HCT116 (cell line): ENCODE results near the gene ALDH1L1.

Experiments used
- CEBPB ChIP-seq: IDR thresholded peaks from 2 replicates; pipeline ENCODE4 v1.6.1; 2012; ENCODE audit warnings: low read depth
- EZH2 ChIP-seq: fragments of 200-600 bp; sonication (generic); IDR thresholded peaks from 2 replicates; pipeline ENCODE4 v1.6.1; 2017; ENCODE audit warnings: antibody characterized with exemption, mixed run types
- POLR2A ChIP-seq: IDR thresholded peaks from 2 replicates; pipeline ENCODE4 v1.7.0; 2011; ENCODE audit warnings: borderline replicate concordance; ENCODE audit not compliant: insufficient read depth, insufficient read length; ENCODE audit errors: extremely low read depth
- POLR2AphosphoS5 ChIP-seq: IDR thresholded peaks from 2 replicates; pipeline ENCODE4 v1.6.1; 2011; ENCODE audit warnings: mild to moderate bottlenecking, low read depth, low read length, moderate library complexity
- YY1 ChIP-seq: IDR thresholded peaks from 2 replicates; pipeline ENCODE4 v1.6.1; 2011; ENCODE audit warnings: low read length, low read depth, moderate library complexity, mild to moderate bottlenecking; ENCODE audit not compliant: insufficient replicate concordance; ENCODE audit errors: extremely low read depth
- TF ChIP-seq, protein P1 (sequence below), 3 experiments: fragments of 200-600 bp in 1 of 3; sonication (generic) in 1 of 3; IDR thresholded peaks in 2 of 3; conservative IDR thresholded peaks in 1 of 3; 2 replicates each; pipeline ENCODE4 v1.5.1; 2012 to 2017; ENCODE audit warnings: low read depth in 2 of 3, low read length in 2 of 3, antibody characterized with exemption in 1 of 3, borderline replicate concordance in 1 of 3, control low read depth in 1 of 3, mild to moderate bottlenecking in 1 of 3, mixed read lengths in 1 of 3, mixed run types in 1 of 3, moderate library complexity in 1 of 3; ENCODE audit not compliant: insufficient read depth in 1 of 3
- TF ChIP-seq, protein P2 (sequence below): IDR thresholded peaks from 2 replicates; pipeline ENCODE4 v1.6.1; 2012; ENCODE audit warnings: low read depth

DNA sequence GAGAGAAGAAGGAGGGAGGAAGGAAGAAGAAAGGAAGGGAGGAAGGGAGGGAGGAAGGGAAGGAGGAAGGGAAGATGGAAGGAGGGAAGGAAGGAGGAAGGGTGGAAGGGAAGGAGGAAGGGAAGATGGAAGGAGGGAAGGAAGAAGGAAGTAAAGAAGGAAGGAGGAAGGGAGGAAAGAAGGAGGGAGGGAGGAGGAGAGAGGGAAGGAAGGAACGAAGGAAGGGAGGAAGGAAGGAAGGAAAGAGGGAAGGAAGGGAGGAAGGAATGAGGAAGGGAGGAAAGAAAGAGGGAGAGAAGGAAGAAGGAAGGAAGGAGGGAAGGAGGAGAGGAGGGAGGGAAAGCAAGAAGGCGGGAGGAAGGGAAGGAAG lies 31.8 kb upstream of the ALDH1L1 start:
- TF ChIP-seq, protein P1, sequence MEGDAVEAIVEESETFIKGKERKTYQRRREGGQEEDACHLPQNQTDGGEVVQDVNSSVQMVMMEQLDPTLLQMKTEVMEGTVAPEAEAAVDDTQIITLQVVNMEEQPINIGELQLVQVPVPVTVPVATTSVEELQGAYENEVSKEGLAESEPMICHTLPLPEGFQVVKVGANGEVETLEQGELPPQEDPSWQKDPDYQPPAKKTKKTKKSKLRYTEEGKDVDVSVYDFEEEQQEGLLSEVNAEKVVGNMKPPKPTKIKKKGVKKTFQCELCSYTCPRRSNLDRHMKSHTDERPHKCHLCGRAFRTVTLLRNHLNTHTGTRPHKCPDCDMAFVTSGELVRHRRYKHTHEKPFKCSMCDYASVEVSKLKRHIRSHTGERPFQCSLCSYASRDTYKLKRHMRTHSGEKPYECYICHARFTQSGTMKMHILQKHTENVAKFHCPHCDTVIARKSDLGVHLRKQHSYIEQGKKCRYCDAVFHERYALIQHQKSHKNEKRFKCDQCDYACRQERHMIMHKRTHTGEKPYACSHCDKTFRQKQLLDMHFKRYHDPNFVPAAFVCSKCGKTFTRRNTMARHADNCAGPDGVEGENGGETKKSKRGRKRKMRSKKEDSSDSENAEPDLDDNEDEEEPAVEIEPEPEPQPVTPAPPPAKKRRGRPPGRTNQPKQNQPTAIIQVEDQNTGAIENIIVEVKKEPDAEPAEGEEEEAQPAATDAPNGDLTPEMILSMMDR (IDR thresholded peaks at IDR 0.05 in 2 of 3, conservative IDR thresholded peaks at IDR 0.05 in 1 of 3; ENCODE audit: borderline replicate concordance in 1 of 3, insufficient read depth in 1 of 3, low read depth in 2 of 3, low read length in 2 of 3): no peak
- TF ChIP-seq YY1 (no peak), EZH2 (no peak), POLR2AphosphoS5 (no peak), CEBPB (no peak), POLR2A (no peak)
- TF ChIP-seq, protein P2, sequence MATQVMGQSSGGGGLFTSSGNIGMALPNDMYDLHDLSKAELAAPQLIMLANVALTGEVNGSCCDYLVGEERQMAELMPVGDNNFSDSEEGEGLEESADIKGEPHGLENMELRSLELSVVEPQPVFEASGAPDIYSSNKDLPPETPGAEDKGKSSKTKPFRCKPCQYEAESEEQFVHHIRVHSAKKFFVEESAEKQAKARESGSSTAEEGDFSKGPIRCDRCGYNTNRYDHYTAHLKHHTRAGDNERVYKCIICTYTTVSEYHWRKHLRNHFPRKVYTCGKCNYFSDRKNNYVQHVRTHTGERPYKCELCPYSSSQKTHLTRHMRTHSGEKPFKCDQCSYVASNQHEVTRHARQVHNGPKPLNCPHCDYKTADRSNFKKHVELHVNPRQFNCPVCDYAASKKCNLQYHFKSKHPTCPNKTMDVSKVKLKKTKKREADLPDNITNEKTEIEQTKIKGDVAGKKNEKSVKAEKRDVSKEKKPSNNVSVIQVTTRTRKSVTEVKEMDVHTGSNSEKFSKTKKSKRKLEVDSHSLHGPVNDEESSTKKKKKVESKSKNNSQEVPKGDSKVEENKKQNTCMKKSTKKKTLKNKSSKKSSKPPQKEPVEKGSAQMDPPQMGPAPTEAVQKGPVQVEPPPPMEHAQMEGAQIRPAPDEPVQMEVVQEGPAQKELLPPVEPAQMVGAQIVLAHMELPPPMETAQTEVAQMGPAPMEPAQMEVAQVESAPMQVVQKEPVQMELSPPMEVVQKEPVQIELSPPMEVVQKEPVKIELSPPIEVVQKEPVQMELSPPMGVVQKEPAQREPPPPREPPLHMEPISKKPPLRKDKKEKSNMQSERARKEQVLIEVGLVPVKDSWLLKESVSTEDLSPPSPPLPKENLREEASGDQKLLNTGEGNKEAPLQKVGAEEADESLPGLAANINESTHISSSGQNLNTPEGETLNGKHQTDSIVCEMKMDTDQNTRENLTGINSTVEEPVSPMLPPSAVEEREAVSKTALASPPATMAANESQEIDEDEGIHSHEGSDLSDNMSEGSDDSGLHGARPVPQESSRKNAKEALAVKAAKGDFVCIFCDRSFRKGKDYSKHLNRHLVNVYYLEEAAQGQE: no peak
